ENCODE results near the gene RSBN1. TPM values are rescaled to one million over a fixed set of nuclear protein-coding genes. Genes with fewer than 3 reads are reported as not detected.

The RSBN1 gene
- total and polyA plus RNA-seq, 2 experiments from 2014 or later: 7.5 to 8.7 TPM

GRCh38 chr1:113744114-113744513 lies 68.2 kb downstream of the RSBN1 start:
- Histone ChIP-seq H3K27me3 (replicated peaks; ENCODE audit: insufficient read depth) (no peaks in the 10 kb centered on the region), H2AFZ (no peak overlapping the region), H3K27ac (no peak overlapping the region), H3K4me2 (ENCODE audit: unreplicated experiment) (no peak overlapping the region), H3K9me2 (ENCODE audit: insufficient read depth) (no peaks in the 10 kb centered on the region), H3F3A (ENCODE audit: insufficient read depth) (peaks cover 16% of the 10 kb centered on the region), H3K79me2 (ENCODE audit: insufficient read depth) (peaks cover 23% of the 10 kb centered on the region), H3K36me3 (ENCODE audit: low read depth) (peaks cover 5% of the 10 kb centered on the region), H4K20me1 (ENCODE audit: insufficient read depth) (no peaks in the 10 kb centered on the region), H3K9ac (no peak overlapping the region), H3K4me3 (no peak overlapping the region), H3K4me1 (ENCODE audit: insufficient read depth) (peaks cover 16% of the 10 kb centered on the region), H3K9me3 (ENCODE audit: low read depth) (no peaks in the 10 kb centered on the region)
- no peak for TF ChIP-seq EZH2 (IDR thresholded peaks at IDR 0.05; ENCODE audit: insufficient read depth, poor library complexity, severe bottlenecking)
- in situ Hi-C loops (cut with MboI): no loop called here
- DNase-seq: no peak
- 70 to 77% methylated on average over 1 of the region's 1 CpG for WGBS, 2 experiments (ENCODE audit: low coverage in 1 of 2, low lambda C conversion rate in 2 of 2, missing lambda C conversion rate in 2 of 2)

GRCh38 chr1:113742515-113742914 lies 69.8 kb downstream of the RSBN1 start:
- Histone ChIP-seq H4K20me1 (ENCODE audit: insufficient read depth) (no peaks in the 10 kb centered on the region), H2AFZ (no peak overlapping the region), H3K4me1 (ENCODE audit: insufficient read depth) (peaks cover 9% of the 10 kb centered on the region), H3K27me3 (replicated peaks; ENCODE audit: insufficient read depth) (no peaks in the 10 kb centered on the region), H3K4me2 (ENCODE audit: unreplicated experiment) (no peak overlapping the region), H3K9ac (no peak overlapping the region), H3K4me3 (no peak overlapping the region), H3K9me3 (ENCODE audit: low read depth) (no peaks in the 10 kb centered on the region), H3K27ac (no peak overlapping the region), H3F3A (ENCODE audit: insufficient read depth) (peaks cover 8% of the 10 kb centered on the region), H3K9me2 (ENCODE audit: insufficient read depth) (no peaks in the 10 kb centered on the region), H3K79me2 (ENCODE audit: insufficient read depth) (peaks cover 23% of the 10 kb centered on the region), H3K36me3 (ENCODE audit: low read depth) (peaks cover 9% of the 10 kb centered on the region)
- 97 to 100% methylated on average over 5 of the region's 5 CpGs for WGBS, 2 experiments (ENCODE audit: low coverage in 1 of 2, low lambda C conversion rate in 2 of 2, missing lambda C conversion rate in 2 of 2)
- in situ Hi-C loops (cut with MboI): no loop called here
- TF ChIP-seq EZH2 (IDR thresholded peaks at IDR 0.05; ENCODE audit: insufficient read depth, poor library complexity, severe bottlenecking) (no peak), EZH2phosphoT487 (IDR thresholded peaks at IDR 0.05; ENCODE audit: insufficient read depth, low read depth) (no peak)
- DNase-seq: peak; percentile 11

GRCh38 chr1:113734357-113735055 lies 77.8 kb downstream of the RSBN1 start:
- DNase-seq: no peak
- H3K4me2 ChIP-seq (ENCODE audit: unreplicated experiment): no peak overlapping the region
- no peaks in the 10 kb centered on the region for H3K9me2 ChIP-seq (ENCODE audit: insufficient read depth)
- no peak overlapping the region for H3K9ac ChIP-seq
- whole genome bisulfite sequencing, 2 experiments (ENCODE audit: low coverage in 1 of 2, low lambda C conversion rate in 2 of 2, missing lambda C conversion rate in 2 of 2): 97 to 98% methylated on average over 2 of the region's 2 CpGs
- H4K20me1 ChIP-seq (ENCODE audit: insufficient read depth): no peaks in the 10 kb centered on the region
- H3K27me3 ChIP-seq (replicated peaks; ENCODE audit: insufficient read depth): no peaks in the 10 kb centered on the region
- H3K36me3 ChIP-seq (ENCODE audit: low read depth): peaks cover 24% of the 10 kb centered on the region; the same call in 1 of the 2 replicates
- H3K79me2 ChIP-seq (ENCODE audit: insufficient read depth): no peaks in the 10 kb centered on the region; the same call in 1 of the 2 replicates
- H2AFZ ChIP-seq: no peak overlapping the region
- H3K4me1 ChIP-seq (ENCODE audit: insufficient read depth): no peaks in the 10 kb centered on the region
- no peaks in the 10 kb centered on the region for H3F3A ChIP-seq (ENCODE audit: insufficient read depth)
- no peaks in the 10 kb centered on the region for H3K9me3 ChIP-seq (ENCODE audit: low read depth)
- in situ Hi-C loops (cut with MboI): no loop called here
- no peak overlapping the region for H3K4me3 ChIP-seq
- H3K27ac ChIP-seq: no peak overlapping the region
- TF ChIP-seq EZH2phosphoT487 (IDR thresholded peaks at IDR 0.05; ENCODE audit: insufficient read depth, low read depth) (no peak), EZH2 (IDR thresholded peaks at IDR 0.05; ENCODE audit: insufficient read depth, poor library complexity, severe bottlenecking) (no peak)

- no peak for DNase-seq
- WGBS, 2 experiments (ENCODE audit: low coverage in 1 of 2, low lambda C conversion rate in 2 of 2, missing lambda C conversion rate in 2 of 2): 92 to 96% methylated on average over 4 to 5 of the region's 5 CpGs
- no peaks in the 10 kb centered on the region for H3K9me2 ChIP-seq (ENCODE audit: insufficient read depth)
- in situ Hi-C loops (cut with MboI): no loop called here
- H3F3A ChIP-seq (ENCODE audit: insufficient read depth): no peaks in the 10 kb centered on the region
- H2AFZ ChIP-seq: no peak overlapping the region
- no peak overlapping the region for H3K4me2 ChIP-seq (ENCODE audit: unreplicated experiment)
- no peaks in the 10 kb centered on the region; the same call in 1 of the 2 replicates for H3K79me2 ChIP-seq (ENCODE audit: insufficient read depth)
- H3K9ac ChIP-seq: no peak overlapping the region
- no peak overlapping the region for H3K4me3 ChIP-seq
- H3K27ac ChIP-seq: no peak overlapping the region
- no peaks in the 10 kb centered on the region for H3K27me3 ChIP-seq (replicated peaks; ENCODE audit: insufficient read depth)
- H3K36me3 ChIP-seq (ENCODE audit: low read depth): peaks cover 23% of the 10 kb centered on the region; the same call in 1 of the 2 replicates
- no peaks in the 10 kb centered on the region for H3K4me1 ChIP-seq (ENCODE audit: insufficient read depth)
- no peak for TF ChIP-seq EZH2 (IDR thresholded peaks at IDR 0.05; ENCODE audit: insufficient read depth, poor library complexity, severe bottlenecking)
- TF ChIP-seq EZH2phosphoT487 (IDR thresholded peaks at IDR 0.05; ENCODE audit: insufficient read depth, low read depth): no peak
- no peaks in the 10 kb centered on the region for H3K9me3 ChIP-seq (ENCODE audit: low read depth)
- no peaks in the 10 kb centered on the region for H4K20me1 ChIP-seq (ENCODE audit: insufficient read depth)
Observed at GRCh38 chr1:113732802-113733201, 79.5 kb downstream of the RSBN1 start.
